Measurements from ENCODE around the gene ST3GAL4.
A peak's percentile ranks its signal among the peaks of the same experiment; 100 is the strongest.

Gene ST3GAL4

GRCh38 chr11:126409620-126409985, 54.1 kb downstream of the ST3GAL4 start:
- DNase-seq, result no peak

DNA sequence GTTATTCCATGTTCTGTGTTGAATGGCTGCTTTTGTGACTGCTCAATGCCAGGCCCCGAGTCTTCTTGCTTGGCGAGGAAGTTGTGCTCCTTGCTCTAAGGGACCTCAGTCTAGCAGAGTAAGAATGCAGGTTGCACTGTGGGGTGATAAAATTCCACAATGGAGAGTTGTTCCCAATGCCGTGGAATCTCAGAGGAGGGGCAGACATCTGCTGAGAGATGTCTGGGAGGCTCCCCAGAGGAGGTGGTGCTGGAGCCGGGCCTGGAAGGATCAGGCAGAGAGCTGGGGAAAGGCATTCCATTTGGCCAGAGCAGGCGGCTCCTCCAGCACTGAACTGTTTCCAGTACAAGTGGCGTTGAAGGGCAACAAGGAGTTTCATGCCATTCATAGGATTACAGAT, 55.2 kb downstream of the ST3GAL4 start:
- no peak for DNase-seq

- DNase-seq, result no peak
These were observed 56.5 kb downstream of the ST3GAL4 start for GRCh38 chr11:126411971-126412381.

DNA sequence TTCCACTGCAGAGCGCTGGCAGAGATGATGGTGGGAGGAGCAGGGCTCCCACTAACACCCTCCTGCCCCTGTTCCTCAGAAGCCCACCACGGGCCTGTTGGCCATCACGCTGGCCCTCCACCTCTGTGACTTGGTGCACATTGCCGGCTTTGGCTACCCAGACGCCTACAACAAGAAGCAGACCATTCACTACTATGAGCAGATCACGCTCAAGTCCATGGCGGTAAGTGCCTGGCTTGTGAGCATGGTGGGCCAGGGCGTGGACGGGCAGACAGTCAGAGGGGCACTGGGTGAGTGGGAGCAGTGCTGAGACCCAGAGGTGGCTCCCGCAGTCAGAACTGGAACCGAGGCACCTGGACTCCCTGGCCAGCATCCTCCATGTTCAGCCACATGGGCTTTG, 57.9 kb downstream of the ST3GAL4 start:
- no peak for DNase-seq

GRCh38 chr11:126413843-126414405, 58.4 kb downstream of the ST3GAL4 start:
- DNase-seq, result no peak

DNA sequence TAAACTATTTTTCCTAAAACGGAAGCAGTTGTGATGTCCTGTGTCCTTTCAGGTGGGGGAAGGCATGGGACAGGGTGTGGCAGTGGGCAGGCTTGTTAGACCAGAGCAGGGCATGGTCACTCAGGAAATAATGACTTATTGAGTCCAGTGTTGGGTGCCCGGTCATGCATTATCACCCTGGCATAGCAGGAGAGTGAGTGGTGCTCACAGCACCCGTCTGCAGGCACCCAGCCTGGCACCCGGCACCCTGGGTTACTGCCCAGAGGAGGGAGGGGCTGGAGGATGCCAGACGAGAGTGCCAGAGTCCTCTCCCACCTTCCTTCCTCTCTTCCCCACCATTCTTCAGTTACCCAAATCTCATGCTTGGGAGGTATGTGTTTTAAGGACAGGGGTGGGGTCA, 59.1 kb downstream of the ST3GAL4 start:
- DNase-seq, result no peak

GRCh38 chr11:126415128-126415527, 59.6 kb downstream of the ST3GAL4 start:
- peak; percentile 96 for DNase-seq

GRCh38 chr11:126415669-126416420, 60.4 kb downstream of the ST3GAL4 start:
- DNase-seq, result peak; percentile 91

DNA sequence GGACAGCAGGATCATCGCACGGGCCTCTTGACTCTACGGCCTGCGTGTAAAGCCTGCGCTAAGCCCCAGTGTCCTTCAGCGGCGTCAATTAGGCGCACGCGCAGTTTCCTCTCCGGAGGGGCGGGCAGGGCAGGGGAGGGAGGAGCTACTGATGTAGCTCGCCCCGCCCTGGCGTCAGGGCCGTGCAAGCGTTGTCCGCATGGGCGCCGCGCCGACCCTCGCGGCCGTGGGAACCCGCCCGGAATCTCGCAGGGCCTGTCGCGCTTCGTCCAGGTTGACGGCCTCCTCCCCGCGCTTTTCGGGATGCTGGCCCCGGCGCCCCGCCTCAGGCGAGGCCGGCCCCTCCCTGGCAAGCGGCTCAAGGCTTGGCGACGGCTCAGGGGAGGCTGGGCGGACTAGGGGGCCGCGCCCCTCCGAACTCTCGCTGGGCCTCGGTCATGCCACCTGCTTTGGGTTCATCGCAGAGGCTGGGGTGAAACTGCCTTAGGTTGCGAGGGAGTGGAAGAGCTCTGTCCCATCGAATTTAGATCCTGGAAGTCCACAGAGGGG, 61.1 kb downstream of the ST3GAL4 start:
- DNase-seq, result peak; percentile 93

GRCh38 chr11:126417091-126417862, 61.8 kb downstream of the ST3GAL4 start:
- DNase-seq, result no peak

DNA sequence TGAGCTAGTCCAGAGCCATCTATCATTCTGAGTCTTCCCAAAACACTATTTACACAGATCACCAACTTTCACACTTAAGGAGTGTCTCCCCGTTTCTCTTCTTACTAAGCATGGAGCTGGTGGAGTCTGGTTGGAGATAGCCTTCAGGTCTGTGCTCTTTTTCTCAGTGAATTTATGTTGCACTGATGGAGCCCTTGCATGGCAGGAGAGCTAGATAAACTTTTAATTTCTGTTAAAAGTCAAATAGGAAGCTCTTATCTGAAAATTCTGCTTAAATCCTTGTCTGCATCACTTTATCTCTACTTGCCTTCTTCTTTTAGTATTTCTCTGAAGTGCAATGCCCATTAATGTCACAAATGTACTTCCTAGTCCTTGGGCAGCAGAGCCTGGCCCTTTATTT, 63.4 kb downstream of the ST3GAL4 start:
- no peak for DNase-seq

- DNase-seq, result peak; percentile 77
These were observed 64.6 kb downstream of the ST3GAL4 start for GRCh38 chr11:126419801-126420697.

DNA sequence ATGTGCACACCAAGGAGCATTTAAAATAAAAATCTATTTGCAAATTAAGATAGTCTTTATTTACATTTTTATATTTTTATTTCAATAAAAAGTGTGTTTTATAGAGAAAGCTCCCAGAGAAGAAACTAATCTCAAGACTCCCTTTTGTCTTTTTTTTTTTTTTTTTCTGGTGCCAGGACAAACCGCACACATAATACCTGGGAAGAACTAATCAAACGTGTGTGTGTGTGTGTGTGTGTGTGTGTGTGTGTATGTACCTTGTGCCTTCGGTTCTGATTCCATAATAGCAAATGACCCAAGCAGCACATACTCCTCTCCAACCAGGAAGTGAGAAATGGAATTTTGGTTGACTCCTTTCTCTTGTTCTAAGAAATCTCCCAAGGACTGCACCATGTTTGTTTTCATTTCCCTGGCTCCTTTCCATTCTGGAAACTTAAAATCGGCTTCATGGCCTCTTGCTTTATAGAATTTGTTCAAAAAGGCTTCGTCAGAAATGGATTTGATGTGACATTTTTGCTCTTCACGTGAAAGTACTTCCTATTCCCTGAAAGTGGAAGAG, 65.3 kb downstream of the ST3GAL4 start:
- no peak for DNase-seq

- DNase-seq, result no peak
These were observed 65.8 kb downstream of the ST3GAL4 start for GRCh38 chr11:126421271-126421671.

- DNase-seq, result no peak
These were observed 67.0 kb downstream of the ST3GAL4 start for GRCh38 chr11:126422446-126422845.

GRCh38 chr11:126423154-126423553, 67.7 kb downstream of the ST3GAL4 start:
- no peak for DNase-seq

DNA sequence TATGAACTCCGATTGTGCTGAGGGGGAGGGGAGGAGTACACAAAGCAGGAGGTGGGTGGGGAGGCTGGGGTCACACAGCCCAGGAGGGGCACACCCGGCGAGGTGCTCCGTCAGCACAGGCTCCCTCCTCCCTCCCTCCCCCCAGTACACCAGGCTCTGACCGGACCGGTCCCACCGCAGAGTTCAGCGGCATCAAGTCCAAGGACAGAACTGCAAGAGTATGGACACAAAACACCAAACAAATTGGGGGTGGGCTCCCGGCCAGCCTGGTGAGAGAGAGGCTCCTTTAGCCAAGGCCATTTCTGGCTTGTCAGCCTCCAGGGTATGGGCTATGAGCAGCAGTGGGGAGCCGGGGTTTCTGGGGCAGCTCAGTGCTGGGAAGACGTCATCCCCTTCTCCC, 68.3 kb downstream of the ST3GAL4 start:
- no peak for DNase-seq

DNA sequence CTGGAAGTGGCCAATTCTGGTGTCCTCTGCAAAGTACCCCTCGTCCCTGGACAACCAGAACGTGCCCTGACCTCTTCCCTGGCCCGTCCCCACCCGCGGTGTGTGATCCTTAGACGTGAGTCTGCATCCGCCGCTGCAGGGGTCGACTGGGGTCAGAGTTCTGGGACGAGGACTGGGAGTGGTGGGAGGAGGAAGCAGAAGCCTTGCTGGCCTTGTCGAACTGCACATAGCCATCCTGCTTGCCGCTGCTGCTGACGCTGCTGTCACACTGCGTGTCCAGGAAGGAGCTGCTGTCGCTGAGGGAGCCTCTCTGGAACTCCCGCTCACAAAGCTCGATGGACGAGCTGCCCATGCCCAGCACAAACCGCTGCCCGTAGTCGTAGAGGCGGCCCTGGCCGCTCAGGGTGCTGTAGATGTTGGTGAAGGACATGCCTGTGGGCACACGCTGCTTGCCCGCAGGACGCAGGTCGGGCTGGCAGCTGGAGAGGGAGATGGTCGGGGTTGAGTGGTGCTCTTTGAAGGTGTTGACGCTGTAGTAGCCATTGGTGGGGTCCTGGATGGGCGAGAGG, 69.1 kb downstream of the ST3GAL4 start:
- DNase-seq, result no peak

GRCh38 chr11:126426106-126426505, 70.6 kb downstream of the ST3GAL4 start:
- no peak for DNase-seq

DNA sequence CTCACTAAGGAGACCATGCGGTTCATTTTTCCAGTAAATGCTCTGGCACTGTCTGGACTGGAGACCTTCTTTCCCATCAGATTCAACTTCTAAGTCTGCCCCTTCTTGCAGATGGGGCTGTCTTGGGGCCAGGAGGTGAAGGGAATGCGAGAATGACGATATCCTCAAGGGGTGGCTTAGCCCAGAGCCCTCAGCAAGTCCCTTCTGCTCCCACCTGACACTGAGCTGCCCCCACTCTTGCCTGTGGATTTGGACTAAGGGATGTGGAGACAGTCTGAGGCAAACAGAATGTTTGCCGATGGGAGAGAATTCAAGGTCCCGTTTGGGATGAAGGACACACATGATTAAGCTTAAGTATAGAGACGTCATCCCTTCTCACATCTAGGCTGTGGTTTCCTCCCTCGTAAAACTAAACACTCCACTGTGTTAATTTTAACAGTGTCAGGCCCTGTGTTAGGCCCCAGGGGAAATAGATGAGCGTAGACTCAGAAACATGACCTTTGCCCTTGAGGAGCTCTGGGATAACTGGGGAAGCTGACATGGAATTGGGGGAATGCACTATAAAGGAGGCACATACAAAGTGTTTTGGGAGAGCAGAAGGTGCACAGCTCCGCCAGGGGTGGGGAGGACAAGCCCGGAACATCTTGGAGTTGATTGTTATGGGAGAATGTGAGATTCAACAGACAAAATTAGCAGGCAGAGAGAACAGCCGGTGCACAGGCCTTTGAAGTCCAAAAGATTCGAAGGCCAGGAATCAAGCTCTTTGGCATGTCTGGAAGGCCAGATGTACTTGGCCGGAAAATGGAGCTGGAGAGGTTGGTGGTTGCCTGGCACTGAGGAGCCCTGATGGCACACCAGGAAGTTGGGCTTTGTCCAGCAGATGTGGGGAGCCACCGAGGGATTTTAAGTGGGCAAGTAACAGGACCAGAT, 71.6 kb downstream of the ST3GAL4 start:
- no peak for DNase-seq
